ENCODE results near the gene CDX1.

DNA sequence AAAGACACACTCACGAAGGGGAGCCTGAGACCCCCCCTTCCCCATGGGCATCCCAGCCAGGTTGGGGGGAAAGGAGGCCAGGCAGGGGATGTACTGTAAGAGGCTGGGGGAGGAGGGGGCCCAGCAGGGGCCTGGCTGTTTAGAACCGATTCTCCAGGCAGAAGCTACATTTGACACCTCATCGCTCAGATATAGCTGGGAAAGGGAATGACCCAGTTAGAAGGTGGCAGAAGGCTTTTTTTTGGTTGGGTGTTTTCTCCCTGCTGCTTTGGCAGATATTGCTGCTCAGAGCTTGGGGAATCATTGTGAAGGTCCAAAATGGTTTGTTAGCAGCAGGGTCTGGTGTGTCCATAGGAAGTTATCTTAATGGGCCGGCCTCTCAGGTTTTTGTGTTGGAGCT lies 6.0 kb downstream of the CDX1 start:
- TF ChIP-seq CTCF (IDR thresholded peaks at IDR 0.05; ENCODE audit: low read depth, low read length) = no peak
- TF ChIP-seq POLR2A (IDR thresholded peaks at IDR 0.05; ENCODE audit: extremely low read depth, insufficient read length) = no peak

Measured in NB4 (cell line).